K562 (cell line): ENCODE results near the gene COL1A2. TPM values are rescaled to one million over a fixed set of nuclear protein-coding genes. Genes with fewer than 3 reads are reported as not detected.

Source experiments
- ATAC-seq: fragments of 200-7000 bp; cut with Tn5 transposase; 3 replicates; pipeline ENCODE4 v1.9.1; 2020; ENCODE audit warnings: moderate library complexity
- BruUV-seq: library from RNA; stranded (reverse); fragments of 400-500 nt; replicated peaks from 2 replicates; lab custom pipeline; 2021; lab: Mats Ljungman, UMichigan
- CTCF ChIA-PET: fragments of 300-600 bp; formaldehyde crosslinking; extraction: SDS; loops from one replicate; lab custom pipeline; 2021; ENCODE audit warnings: low intra/inter-chr PET ratio; lab: Yijun Ruan, JAX
- POLR2A ChIA-PET: fragments of 300-600, 350-650 bp; sonication (Branson Sonifier 250); formaldehyde crosslinking; extraction: SDS; loops from one replicate; lab custom pipeline; 2021; ENCODE audit warnings: antibody characterized with exemption, inconsistent platforms; lab: Yijun Ruan, JAX
- DNase-seq, 4 experiments: peaks; one replicate each; pipeline versions ENCODE4 v3.0.0 to v3.0.0-alpha.2; 2011 to 2018; ENCODE audit warnings: low spot score in 3 of 4, mixed read lengths in 3 of 4; ENCODE audit errors: extremely low read depth in 1 of 4
- FAIRE-seq: peaks from 2 replicates; lab custom pipeline; 2011; peaks lifted over from hg19 to GRCh38; lab: Jason Lieb, UNC
- H2AFZ ChIP-seq: 2 replicates; pipeline ENCODE4 v1.6.0; 2011; ENCODE audit warnings: low read depth, low read length, control low read depth, inconsistent platforms
- H3K27ac ChIP-seq: fragments of 200-600 bp; 3 replicates; pipeline ENCODE4 v1.8.0; 2011; ENCODE audit warnings: low read depth, mild to moderate bottlenecking, control low read depth, inconsistent platforms, low read length, moderate library complexity, mixed read lengths; ENCODE audit errors: extremely low read depth
- H3K27me3 ChIP-seq, 2 experiments: fragments of 300-600 bp in 1 of 2; 2 replicates in 1 of 2; 3 replicates in 1 of 2; pipeline versions ENCODE4 v1.6.0 to v1.8.0; 2011; ENCODE audit warnings: inconsistent platforms in 2 of 2, low read length in 2 of 2, mild to moderate bottlenecking in 1 of 2, mixed read lengths in 1 of 2, moderate library complexity in 1 of 2; ENCODE audit not compliant: control insufficient read depth in 2 of 2, insufficient read depth in 2 of 2
- H3K36me3 ChIP-seq: fragments of 300-600 bp; 3 replicates; pipeline ENCODE4 v1.8.0; 2011; ENCODE audit warnings: mild to moderate bottlenecking, low read length, inconsistent platforms; ENCODE audit not compliant: control insufficient read depth, insufficient read depth
- H3K4me1 ChIP-seq, 2 experiments: fragments of 200-600 bp in 1 of 2; replicated peaks in 1 of 2; 2 replicates in 1 of 2; 3 replicates in 1 of 2; pipeline versions ENCODE4 v1.5.1 to v1.8.0; 2011; ENCODE audit warnings: inconsistent platforms in 2 of 2, low read length in 2 of 2, mild to moderate bottlenecking in 1 of 2, mixed read lengths in 1 of 2, moderate library complexity in 1 of 2; ENCODE audit not compliant: control insufficient read depth in 2 of 2, insufficient read depth in 2 of 2
- H3K4me2 ChIP-seq: 2 replicates; pipeline ENCODE4 v1.6.1; 2011; ENCODE audit warnings: low read length, control low read depth, inconsistent platforms, mixed read lengths; ENCODE audit not compliant: insufficient read depth
- H3K4me3 ChIP-seq: fragments of 200-600 bp; sonication (generic), shearing (Covaris generic); 2 replicates; pipeline ENCODE4 v1.5.1; 2016; ENCODE audit warnings: control low read depth, inconsistent platforms
- H3K79me2 ChIP-seq: fragments of 200-600 bp; 3 replicates; pipeline ENCODE4 v1.8.0; 2011; ENCODE audit warnings: low read length, inconsistent platforms; ENCODE audit not compliant: control insufficient read depth, insufficient read depth
- H3K9ac ChIP-seq, 2 experiments: 2 replicates each; pipeline versions ENCODE4 v1.6.0 to v1.6.1; 2011; ENCODE audit warnings: low read depth in 2 of 2, low read length in 2 of 2, control low read depth in 1 of 2, inconsistent platforms in 1 of 2, mild to moderate bottlenecking in 1 of 2, mixed read lengths in 1 of 2; ENCODE audit not compliant: insufficient read depth in 1 of 2
- H3K9me1 ChIP-seq: one replicate; pipeline ENCODE4 v1.6.0; 2011; ENCODE audit warnings: inconsistent platforms, mild to moderate bottlenecking, low read length, moderate library complexity; ENCODE audit not compliant: control insufficient read depth, insufficient read depth
- H3K9me3 ChIP-seq: replicated peaks from 2 replicates; pipeline ENCODE4 v1.5.1; 2011; ENCODE audit warnings: low read depth, low read length, inconsistent platforms; ENCODE audit not compliant: control insufficient read depth, insufficient read depth
- H4K20me1 ChIP-seq: replicated peaks from 2 replicates; pipeline ENCODE4 v1.6.1; 2011; ENCODE audit warnings: low read length, inconsistent platforms, mixed read lengths; ENCODE audit not compliant: control insufficient read depth, insufficient read depth
- BHLHE40 ChIP-seq: IDR thresholded peaks from 2 replicates; pipeline ENCODE4 v1.6.1; 2011; ENCODE audit warnings: low read length, improper control_type of control experiment
- DIDO1 ChIP-seq: fragments of 450-650 bp; IDR thresholded peaks from 2 replicates; pipeline ENCODE4 v1.6.1; 2016; ENCODE audit warnings: low read depth, missing biosample characterization, missing genetic modification characterization
- DNMT1 ChIP-seq: fragments of 450-650 bp; IDR thresholded peaks from 2 replicates; pipeline ENCODE4 v1.6.1; 2016; ENCODE audit warnings: antibody characterized with exemption, mild to moderate bottlenecking
- ELF4 ChIP-seq: fragments of 450-650 bp; formaldehyde crosslinking; IDR thresholded peaks from 2 replicates; pipeline ENCODE4 v1.4.0; 2022; ENCODE audit warnings: missing genetic modification characterization
- FOXK2 ChIP-seq, 2 experiments: fragments of 450-650 bp; IDR thresholded peaks in 1 of 2; conservative IDR thresholded peaks in 1 of 2; 2 replicates each; pipeline ENCODE4 v1.6.1; 2016; ENCODE audit warnings: low read depth in 2 of 2, mild to moderate bottlenecking in 1 of 2
- KDM5B ChIP-seq: fragments of 200-600 bp; sonication (generic); IDR thresholded peaks from 2 replicates; pipeline ENCODE4 v1.6.1; 2012; ENCODE audit warnings: low read depth, mild to moderate bottlenecking, moderate library complexity, low read length, control low read depth, inconsistent platforms; ENCODE audit not compliant: insufficient replicate concordance
- MYBL2 ChIP-seq, 2 experiments: fragments of 450-650 bp in 1 of 2; sonication (generic) in 1 of 2; formaldehyde crosslinking in 1 of 2; IDR thresholded peaks; 2 replicates each; pipeline versions ENCODE4 v1.6.1 to v1.8.1; 2017 to 2022; ENCODE audit warnings: borderline replicate concordance in 1 of 2, inconsistent platforms in 1 of 2, low read depth in 1 of 2, mild to moderate bottlenecking in 1 of 2, missing genetic modification reagents in 1 of 2, moderate library complexity in 1 of 2
- POLR2AphosphoS2 ChIP-seq: IDR thresholded peaks from 2 replicates; pipeline ENCODE4 v1.6.1; 2012; ENCODE audit warnings: low read length, improper control_type of control experiment
- TAF1 ChIP-seq: IDR thresholded peaks from 2 replicates; pipeline ENCODE4 v1.6.1; 2011; ENCODE audit warnings: mild to moderate bottlenecking, low read length, moderate library complexity; ENCODE audit not compliant: insufficient read depth, control insufficient read depth, severe bottlenecking; ENCODE audit errors: extremely low read depth
- U2AF1 ChIP-seq: fragments of 200-400 bp; formaldehyde crosslinking; optimal IDR thresholded peaks from 2 replicates; pipeline ENCODE3; 2017; ENCODE audit warnings: mild to moderate bottlenecking, low read depth, low read length, moderate library complexity
- WGBS: fragments of 100-300 bp; shearing (Covaris generic); methylation state at CpG from one replicate; pipeline ENCODE4 v1.1.6; 2016; ENCODE audit warnings: low coverage, mixed read lengths; ENCODE audit not compliant: insufficient coverage; ENCODE audit errors: missing lambda C conversion rate; 5-methylcytosine and 5-hydroxymethylcytosine counted together
- in situ Hi-C: fragments of 300-500 bp; cut with MboI; formaldehyde crosslinking; loops from 4 replicates; pipeline ENCODE4 v1.15.0; 2018; ENCODE audit warnings: inconsistent platforms, mixed read lengths
- intact Hi-C: fragments of 100-400 bp; cut with micrococcal nuclease; formaldehyde crosslinking; loops from 2 replicates; pipeline ENCODE4 v1.14.2; 2022
- polyA plus RNA-seq, 8 experiments: library from polyadenylated mRNA; depleted of rRNA in 4 of 8; stranded (reverse) in 5 of 8; unstranded in 3 of 8; fragments of >200 nt; fragmentation: Nextera tagmentation in 2 of 8; fragmentation: Illumina TruSeq in 1 of 8; extraction: Ambion mirVana in 2 of 8; extraction: Trizol in 1 of 8; gene quantifications; 2 replicates each; pipeline versions ENCODE4 v1.2.1 to v1.2.3, GENCODE V29; 2011 to 2014; ENCODE audit warnings: inconsistent platforms in 1 of 8, missing spikeins in 1 of 8
- total RNA-seq, 7 experiments: library from RNA; depleted of rRNA in 6 of 7; stranded (reverse); fragments of >200 nt in 6 of 7; fragmentation: Illumina TruSeq in 2 of 7; extraction: Trizol in 2 of 7; gene quantifications; 2 replicates each; pipeline versions ENCODE4 v1.2.1 to v1.2.3, GENCODE V29; 2011 to 2021; ENCODE audit warnings: low replicate concordance in 1 of 7

COL1A2 gene
- total and polyA plus RNA-seq, 9 of the 15 experiments (the other 6 are each of a cell fraction or from before 2014, with no cell fraction given): 0.94 to 11.6 (median 1.7) TPM

DNA sequence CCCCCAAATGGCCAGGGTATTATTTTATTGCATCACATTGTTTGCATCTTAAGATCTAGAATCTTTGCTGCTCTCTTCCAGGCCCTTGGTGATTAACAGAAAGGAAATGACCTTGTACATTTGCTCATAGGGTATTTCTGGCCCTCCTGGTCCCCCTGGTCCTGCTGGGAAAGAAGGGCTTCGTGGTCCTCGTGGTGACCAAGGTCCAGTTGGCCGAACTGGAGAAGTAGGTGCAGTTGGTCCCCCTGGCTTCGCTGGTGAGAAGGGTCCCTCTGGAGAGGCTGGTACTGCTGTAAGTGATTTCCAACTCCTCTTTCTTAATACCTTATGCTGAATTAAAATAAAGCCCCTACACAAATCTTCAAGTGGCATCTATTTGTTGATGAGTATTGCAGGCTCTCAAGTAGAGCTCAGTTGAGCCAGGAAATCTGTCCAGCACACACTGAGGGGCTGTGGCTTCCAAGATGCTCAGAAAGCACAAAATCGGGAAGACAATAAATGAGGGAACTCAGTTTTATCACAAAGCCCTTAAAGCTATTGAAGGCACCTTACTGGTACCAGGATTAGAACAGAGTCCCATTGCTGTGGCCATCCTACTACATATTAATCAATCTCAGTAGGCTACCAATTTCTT lies 28.2 kb downstream of the COL1A2 start:
- WGBS: 2% methylated on average over 5 of the region's 5 CpGs
- in situ Hi-C loops (no loop called here), intact Hi-C loops (no loop called here)
- DNase-seq: no peak
- peaks cover 0 to 4% of the 10 kb centered on the region in 2 experiments; a peak in 1 of 5 replicates for H3K27me3 ChIP-seq
- no peak overlapping the region for H2AFZ ChIP-seq
- no peak for ATAC-seq
- no peak for FAIRE-seq
- H3K4me3 ChIP-seq: no peak overlapping the region
- H3K9ac ChIP-seq: no peak overlapping the region
- no TSS peak for BruUV-seq
- H3K9me3 ChIP-seq: no peaks in the 10 kb centered on the region
- ChIA-PET POLR2A (no interaction called here), CTCF (no interaction called here)
- no peaks in the 10 kb centered on the region for H3K79me2 ChIP-seq
- no peak for TF ChIP-seq POLR2AphosphoS2
- no peak for TF ChIP-seq BHLHE40
- TF ChIP-seq DIDO1: no peak
- no peak for TF ChIP-seq KDM5B
- no peak for TF ChIP-seq FOXK2 (conservative IDR thresholded peaks at IDR 0.05 in 1 of 2, IDR thresholded peaks at IDR 0.05 in 1 of 2; ENCODE audit: low read depth in 2 of 2)
- no peak for TF ChIP-seq DNMT1
- no peak for TF ChIP-seq TAF1
- no peak for TF ChIP-seq U2AF1
- no peak for TF ChIP-seq MYBL2 (IDR thresholded peaks at IDR 0.05; ENCODE audit: low read depth)
- TF ChIP-seq MYBL2 (CRISPR knock-in tag; IDR thresholded peaks at IDR 0.05; ENCODE audit: borderline replicate concordance): no peak
- TF ChIP-seq ELF4 (CRISPR knock-in tag): no peak
- H3K9me1 ChIP-seq: no peaks in the 10 kb centered on the region
- H3K4me2 ChIP-seq: no peak overlapping the region
- H3K36me3 ChIP-seq: no peaks in the 10 kb centered on the region
- H3K27ac ChIP-seq: no peak overlapping the region
- no peaks in the 10 kb centered on the region for H3K4me1 ChIP-seq
- H4K20me1 ChIP-seq: no peaks in the 10 kb centered on the region
